Mammary epithelial cell (primary cell): Measurements from ENCODE around the gene SERINC2.
"Not testable (repeated sequence)": the region's sequence is repeated elsewhere in the genome, so short reads cannot be mapped to it uniquely, and the experiment has no call there.

ENCODE experiments used
- EZH2 ChIP-seq: IDR thresholded peaks from 2 replicates; pipeline ENCODE4 v1.6.1; 2012; ENCODE audit warnings: low read length, inconsistent platforms, borderline replicate concordance
- TF ChIP-seq, protein P1 (sequence below), 2 donors: IDR thresholded peaks in 1 of 2; conservative IDR thresholded peaks in 1 of 2; 2 replicates each; pipeline ENCODE4 v1.5.1; 2011 to 2012; ENCODE audit warnings: inconsistent platforms in 2 of 2, low read length in 2 of 2, mild to moderate bottlenecking in 2 of 2, control low read depth in 1 of 2, low read depth in 1 of 2; ENCODE audit not compliant: insufficient read depth in 1 of 2; ENCODE audit errors: extremely low read depth in 1 of 2

DNA sequence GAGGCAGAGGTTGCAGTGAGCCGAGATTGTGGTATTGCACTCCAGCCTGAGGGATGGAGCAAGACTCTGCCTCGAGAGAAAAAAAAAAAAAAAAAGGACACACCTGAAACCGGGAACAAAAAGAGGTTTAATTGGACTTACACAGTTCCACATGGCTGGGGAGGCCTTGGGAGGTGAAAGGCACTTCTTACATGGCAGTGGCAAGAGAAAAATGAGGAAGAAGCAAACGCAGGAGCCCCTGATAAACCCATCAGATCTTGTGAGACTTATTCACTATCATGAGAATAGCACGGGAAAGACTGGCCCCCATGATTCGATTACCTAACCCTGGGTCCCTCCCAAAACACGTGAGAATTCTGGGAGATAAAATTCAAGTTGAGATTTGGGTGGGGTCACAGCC lies 61.6 kb downstream of the SERINC2 start:
- TF ChIP-seq, protein P1, sequence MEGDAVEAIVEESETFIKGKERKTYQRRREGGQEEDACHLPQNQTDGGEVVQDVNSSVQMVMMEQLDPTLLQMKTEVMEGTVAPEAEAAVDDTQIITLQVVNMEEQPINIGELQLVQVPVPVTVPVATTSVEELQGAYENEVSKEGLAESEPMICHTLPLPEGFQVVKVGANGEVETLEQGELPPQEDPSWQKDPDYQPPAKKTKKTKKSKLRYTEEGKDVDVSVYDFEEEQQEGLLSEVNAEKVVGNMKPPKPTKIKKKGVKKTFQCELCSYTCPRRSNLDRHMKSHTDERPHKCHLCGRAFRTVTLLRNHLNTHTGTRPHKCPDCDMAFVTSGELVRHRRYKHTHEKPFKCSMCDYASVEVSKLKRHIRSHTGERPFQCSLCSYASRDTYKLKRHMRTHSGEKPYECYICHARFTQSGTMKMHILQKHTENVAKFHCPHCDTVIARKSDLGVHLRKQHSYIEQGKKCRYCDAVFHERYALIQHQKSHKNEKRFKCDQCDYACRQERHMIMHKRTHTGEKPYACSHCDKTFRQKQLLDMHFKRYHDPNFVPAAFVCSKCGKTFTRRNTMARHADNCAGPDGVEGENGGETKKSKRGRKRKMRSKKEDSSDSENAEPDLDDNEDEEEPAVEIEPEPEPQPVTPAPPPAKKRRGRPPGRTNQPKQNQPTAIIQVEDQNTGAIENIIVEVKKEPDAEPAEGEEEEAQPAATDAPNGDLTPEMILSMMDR (conservative IDR thresholded peaks at IDR 0.05 in 1 of 2, IDR thresholded peaks at IDR 0.05 in 1 of 2; ENCODE audit: extremely low read depth in 1 of 2, insufficient read depth in 1 of 2, low read depth in 1 of 2, low read length in 2 of 2) = not testable (repeated sequence)
- not testable (repeated sequence) for TF ChIP-seq EZH2
